Mucosa of stomach (tissue), 1 donor: ENCODE results near the gene TLR2.

Source experiments
- H3K27me3 ChIP-seq: one replicate; pipeline ENCODE4 v1.7.0; 2013; ENCODE audit warnings: mild to moderate bottlenecking, low read length; ENCODE audit not compliant: control insufficient read depth, insufficient read depth
- H3K36me3 ChIP-seq: one replicate; pipeline ENCODE4 v1.7.0; 2013; ENCODE audit warnings: low read length; ENCODE audit not compliant: control insufficient read depth, insufficient read depth
- H3K4me1 ChIP-seq: one replicate; pipeline ENCODE4 v1.7.0; 2013; ENCODE audit warnings: mild to moderate bottlenecking, low read length; ENCODE audit not compliant: control insufficient read depth, insufficient read depth
- H3K4me3 ChIP-seq: one replicate; pipeline ENCODE4 v1.7.0; 2013; ENCODE audit warnings: low read length
- H3K9ac ChIP-seq: one replicate; pipeline ENCODE4 v1.7.0; 2013; ENCODE audit warnings: mild to moderate bottlenecking, low read length, moderate library complexity
- H3K9me3 ChIP-seq: one replicate; pipeline ENCODE4 v1.7.0; 2013; ENCODE audit warnings: mild to moderate bottlenecking, low read length, moderate library complexity; ENCODE audit not compliant: control insufficient read depth
- donor health status: Pancreatic carcinoma.

The TLR2 gene

DNA sequence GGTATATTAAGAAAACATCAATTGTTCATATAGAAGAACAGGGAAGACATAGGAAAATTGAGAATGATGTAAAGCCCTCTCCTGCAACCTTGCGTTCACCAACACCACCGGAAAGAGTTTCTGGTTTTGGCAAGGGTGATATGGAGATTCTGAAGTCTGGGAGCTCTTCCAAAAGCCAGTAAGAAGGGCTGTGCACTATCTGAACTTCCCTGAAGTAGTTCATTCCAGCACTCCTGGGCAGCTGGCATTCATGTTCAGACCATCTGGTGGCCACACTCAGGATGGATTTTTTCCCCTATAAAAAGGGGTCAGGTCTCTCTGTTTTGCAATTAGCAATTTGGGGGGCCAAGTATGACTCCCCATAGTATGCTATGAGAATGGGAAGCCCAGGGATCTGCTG is 15.4 kb upstream of the TLR2 start:
- Histone ChIP-seq H3K4me1 (no peaks in the 10 kb centered on the region), H3K36me3 (no peaks in the 10 kb centered on the region), H3K4me3 (no peak overlapping the region), H3K9ac (no peak overlapping the region), H3K27me3 (no peaks in the 10 kb centered on the region), H3K9me3 (no peaks in the 10 kb centered on the region)

GRCh38 chr4:153669838-153670237 is 14.2 kb upstream of the TLR2 start:
- Histone ChIP-seq H3K36me3 (no peaks in the 10 kb centered on the region), H3K9ac (no peak overlapping the region), H3K9me3 (no peaks in the 10 kb centered on the region), H3K27me3 (no peaks in the 10 kb centered on the region), H3K4me3 (no peak overlapping the region), H3K4me1 (no peaks in the 10 kb centered on the region)

GRCh38 chr4:153676486-153676885 is 7.6 kb upstream of the TLR2 start:
- Histone ChIP-seq H3K27me3 (no peaks in the 10 kb centered on the region), H3K4me3 (no peak overlapping the region), H3K36me3 (no peaks in the 10 kb centered on the region), H3K9ac (no peak overlapping the region), H3K4me1 (no peaks in the 10 kb centered on the region), H3K9me3 (no peaks in the 10 kb centered on the region)

- no peaks in the 10 kb centered on the region for H3K9me3 ChIP-seq
- H3K36me3 ChIP-seq, result no peaks in the 10 kb centered on the region
- H3K9ac ChIP-seq, result no peak overlapping the region
- H3K4me3 ChIP-seq, result no peak overlapping the region
- H3K4me1 ChIP-seq, result no peaks in the 10 kb centered on the region
- no peaks in the 10 kb centered on the region for H3K27me3 ChIP-seq
Measured at GRCh38 chr4:153676984-153677383, 7.1 kb upstream of the TLR2 start.

- no peak overlapping the region for H3K9ac ChIP-seq
- no peaks in the 10 kb centered on the region for H3K9me3 ChIP-seq
- H3K4me3 ChIP-seq, result no peak overlapping the region
- H3K4me1 ChIP-seq, result no peaks in the 10 kb centered on the region
- H3K36me3 ChIP-seq, result no peaks in the 10 kb centered on the region
- H3K27me3 ChIP-seq, result peaks cover 10% of the 10 kb centered on the region
Measured at GRCh38 chr4:153679486-153679885, 4.6 kb upstream of the TLR2 start.

DNA sequence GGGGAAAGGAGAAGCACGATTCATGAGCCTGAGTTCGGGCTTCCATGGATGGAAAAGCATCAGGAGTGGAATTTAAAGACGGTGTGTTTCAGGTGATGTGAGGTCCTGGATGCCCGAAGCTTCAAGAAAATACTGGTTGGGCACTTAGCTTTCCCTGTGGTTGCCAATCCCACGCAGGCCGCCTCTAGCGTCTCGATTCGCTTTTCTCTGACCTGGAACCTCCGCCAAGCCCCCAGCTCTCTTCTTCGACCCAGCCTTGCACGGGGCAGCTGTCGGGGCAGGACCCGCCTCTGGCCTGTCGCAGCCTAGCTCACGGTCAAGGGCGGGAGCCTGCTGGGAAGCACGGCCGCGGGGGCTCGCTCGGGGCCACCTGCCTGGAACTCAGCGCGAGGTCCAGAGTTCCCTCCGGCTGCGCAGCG is 308 bp upstream of the TLR2 start:
- Histone ChIP-seq H3K4me3 (no peak overlapping the region), H3K36me3 (no peaks in the 10 kb centered on the region), H3K9me3 (no peaks in the 10 kb centered on the region), H3K4me1 (no peaks in the 10 kb centered on the region), H3K27me3 (peaks cover 19% of the 10 kb centered on the region), H3K9ac (peak overlapping the region; percentile 62)

DNA sequence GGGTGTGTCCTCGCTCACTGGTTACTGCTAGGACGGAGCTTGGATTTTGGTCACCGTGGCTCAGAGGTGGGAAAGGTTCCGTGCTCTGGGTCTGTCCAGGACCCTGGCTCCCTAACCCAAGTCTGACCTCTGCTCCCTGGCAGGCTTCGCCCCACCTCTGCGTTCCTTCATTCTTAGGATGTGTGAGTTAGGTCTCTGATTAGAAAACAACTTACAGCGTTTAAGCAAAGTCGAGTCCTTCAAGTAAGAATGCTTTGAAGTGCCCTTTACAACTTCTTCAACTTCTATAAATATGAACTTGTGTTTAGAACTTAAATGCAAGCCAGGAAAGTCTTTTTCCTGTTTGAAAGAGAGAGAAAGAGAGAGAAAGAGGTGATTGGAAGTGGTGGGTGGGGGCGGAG is 891 bp downstream of the TLR2 start:
- Histone ChIP-seq H3K36me3 (no peaks in the 10 kb centered on the region), H3K4me3 (peak overlapping the region; percentile 74), H3K9me3 (no peaks in the 10 kb centered on the region), H3K9ac (peak overlapping the region; percentile 62), H3K4me1 (no peaks in the 10 kb centered on the region), H3K27me3 (peaks cover 19% of the 10 kb centered on the region)

DNA sequence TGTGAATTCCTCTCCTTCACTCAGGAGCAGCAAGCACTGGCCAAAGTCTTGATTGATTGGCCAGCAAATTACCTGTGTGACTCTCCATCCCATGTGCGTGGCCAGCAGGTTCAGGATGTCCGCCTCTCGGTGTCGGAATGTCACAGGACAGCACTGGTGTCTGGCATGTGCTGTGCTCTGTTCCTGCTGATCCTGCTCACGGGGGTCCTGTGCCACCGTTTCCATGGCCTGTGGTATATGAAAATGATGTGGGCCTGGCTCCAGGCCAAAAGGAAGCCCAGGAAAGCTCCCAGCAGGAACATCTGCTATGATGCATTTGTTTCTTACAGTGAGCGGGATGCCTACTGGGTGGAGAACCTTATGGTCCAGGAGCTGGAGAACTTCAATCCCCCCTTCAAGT is 20.4 kb downstream of the TLR2 start:
- no peaks in the 10 kb centered on the region for H3K27me3 ChIP-seq
- H3K9me3 ChIP-seq, result no peaks in the 10 kb centered on the region
- H3K4me3 ChIP-seq, result no peak overlapping the region
- H3K4me1 ChIP-seq, result no peaks in the 10 kb centered on the region
- no peaks in the 10 kb centered on the region for H3K36me3 ChIP-seq
- H3K9ac ChIP-seq, result no peak overlapping the region

DNA sequence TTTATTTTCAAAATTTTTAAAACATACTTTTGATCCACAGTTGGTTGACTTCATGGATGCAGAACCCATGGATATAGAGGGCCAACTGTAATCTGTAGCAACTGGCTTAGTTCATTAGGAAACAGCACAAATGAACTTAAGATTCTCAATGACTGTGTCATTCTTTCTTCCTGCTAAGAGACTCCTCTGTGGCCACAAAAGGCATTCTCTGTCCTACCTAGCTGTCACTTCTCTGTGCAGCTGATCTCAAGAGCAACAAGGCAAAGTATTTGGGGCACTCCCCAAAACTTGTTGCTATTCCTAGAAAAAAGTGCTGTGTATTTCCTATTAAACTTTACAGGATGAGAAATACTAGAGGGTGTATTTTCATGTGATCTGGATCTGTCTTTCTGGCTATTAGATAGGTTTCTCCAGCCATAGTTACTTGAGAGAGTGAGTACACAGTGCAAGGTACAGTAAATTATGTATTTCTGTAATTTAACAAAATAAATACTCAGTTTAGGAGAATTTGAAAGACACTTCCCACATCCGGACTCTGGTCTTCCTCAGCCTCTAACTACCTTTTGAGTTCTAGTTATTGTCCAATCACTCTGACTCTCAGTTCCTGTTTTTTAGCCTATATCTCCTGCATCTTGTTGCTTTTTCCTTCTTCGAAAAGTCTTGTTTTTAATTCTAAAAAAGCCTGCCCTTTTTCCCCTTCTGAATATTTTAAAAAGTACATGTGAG is 21.8 kb downstream of the TLR2 start:
- Histone ChIP-seq H3K36me3 (no peaks in the 10 kb centered on the region), H3K4me1 (no peaks in the 10 kb centered on the region), H3K9me3 (no peaks in the 10 kb centered on the region), H3K4me3 (no peak overlapping the region), H3K27me3 (no peaks in the 10 kb centered on the region), H3K9ac (no peak overlapping the region)

- Histone ChIP-seq H3K27me3 (no peaks in the 10 kb centered on the region), H3K4me3 (no peak overlapping the region), H3K4me1 (no peaks in the 10 kb centered on the region), H3K9me3 (no peaks in the 10 kb centered on the region), H3K9ac (no peak overlapping the region), H3K36me3 (no peaks in the 10 kb centered on the region)
Measured at GRCh38 chr4:153706519-153706918, 22.4 kb downstream of the TLR2 start.

DNA sequence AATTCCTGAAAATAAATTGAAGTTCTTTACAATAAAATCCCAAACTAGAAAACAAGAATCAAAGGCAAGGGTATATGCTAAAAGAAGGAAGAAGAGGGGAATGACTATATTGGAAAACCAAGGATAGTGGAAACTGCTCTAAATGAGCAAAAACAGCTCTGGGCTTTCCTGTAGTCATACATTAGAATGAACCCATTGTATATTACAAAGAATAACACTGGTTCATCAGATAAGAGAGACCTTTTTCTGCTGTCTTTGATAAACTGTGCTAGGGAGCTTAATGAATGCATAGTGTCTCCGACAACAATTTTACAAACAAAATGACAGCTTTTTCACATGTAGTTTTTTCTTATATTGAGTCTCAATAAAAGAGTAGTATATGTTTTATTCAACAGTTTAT is 26.6 kb downstream of the TLR2 start:
- no peaks in the 10 kb centered on the region for H3K4me1 ChIP-seq
- no peaks in the 10 kb centered on the region for H3K9me3 ChIP-seq
- no peaks in the 10 kb centered on the region for H3K36me3 ChIP-seq
- H3K4me3 ChIP-seq, result no peak overlapping the region
- H3K27me3 ChIP-seq, result no peaks in the 10 kb centered on the region
- no peak overlapping the region for H3K9ac ChIP-seq

- Histone ChIP-seq H3K4me1 (no peaks in the 10 kb centered on the region), H3K36me3 (no peaks in the 10 kb centered on the region)
Measured at GRCh38 chr4:153713866-153714646, 30.0 kb downstream of the TLR2 start.

More at GRCh38 chr4:153713866-153714646, 30.0 kb downstream of the TLR2 start:
- H3K9me3 ChIP-seq, result no peaks in the 10 kb centered on the region
- H3K9ac ChIP-seq, result no peak overlapping the region
- H3K27me3 ChIP-seq, result no peaks in the 10 kb centered on the region
- H3K4me3 ChIP-seq, result no peak overlapping the region
